ENCODE results near the gene PEX11G.
"Not testable (repeated sequence)": the region's sequence is repeated elsewhere in the genome, so short reads cannot be mapped to it uniquely, and the experiment has no call there.

PEX11G gene

GRCh38 chr19:7463575-7463974, 25.3 kb downstream of the PEX11G start:
- DNase-seq, result no peak

GRCh38 chr19:7461841-7462629, 26.8 kb downstream of the PEX11G start:
- DNase-seq, result no peak

GRCh38 chr19:7460562-7460966, 28.3 kb downstream of the PEX11G start:
- DNase-seq, result no peak

- no peak for DNase-seq
Measured at GRCh38 chr19:7459773-7460172, 29.1 kb downstream of the PEX11G start.

GRCh38 chr19:7458675-7459074, 30.2 kb downstream of the PEX11G start:
- DNase-seq, result no peak

- no peak for DNase-seq
Measured at GRCh38 chr19:7456964-7457541, 31.8 kb downstream of the PEX11G start.

- no peak for DNase-seq
Measured at GRCh38 chr19:7455600-7456296, 33.1 kb downstream of the PEX11G start.

- DNase-seq, result no peak
Measured at GRCh38 chr19:7454998-7455397, 33.8 kb downstream of the PEX11G start.

GRCh38 chr19:7450243-7451223, 38.3 kb downstream of the PEX11G start:
- no peak for DNase-seq

GRCh38 chr19:7449391-7450070, 39.3 kb downstream of the PEX11G start:
- DNase-seq, result not testable (repeated sequence)

GRCh38 chr19:7447648-7448047, 41.2 kb downstream of the PEX11G start:
- no peak for DNase-seq

- DNase-seq, result no peak
Measured at GRCh38 chr19:7445104-7445503, 43.7 kb downstream of the PEX11G start.

GRCh38 chr19:7444042-7444441, 44.8 kb downstream of the PEX11G start:
- DNase-seq, result no peak

GRCh38 chr19:7442423-7442822, 46.4 kb downstream of the PEX11G start:
- no peak for DNase-seq

GRCh38 chr19:7441468-7442146, 47.2 kb downstream of the PEX11G start:
- DNase-seq, result no peak

GRCh38 chr19:7440188-7440975, 48.5 kb downstream of the PEX11G start:
- no peak for DNase-seq

- DNase-seq, result no peak
Measured at GRCh38 chr19:7435586-7435985, 53.2 kb downstream of the PEX11G start.

- DNase-seq, result no peak
Measured at GRCh38 chr19:7434391-7434790, 54.4 kb downstream of the PEX11G start.

GRCh38 chr19:7433456-7433855, 55.4 kb downstream of the PEX11G start:
- DNase-seq, result not testable (repeated sequence)

- DNase-seq, result no peak
Measured at GRCh38 chr19:7429638-7430282, 59.1 kb downstream of the PEX11G start.
